GM18858 (cell line): Measurements from ENCODE around the gene POLN.

Experiments used
- ATAC-seq: cut with Tn5 transposase; IDR thresholded peaks from one replicate; pipeline ENCODE4 v1.9.1; 2021; ENCODE audit not compliant: unreplicated experiment

The POLN gene

GRCh38 chr4:2072971-2073807, 168.7 kb downstream of the POLN start:
- ATAC-seq = no peak

- ATAC-seq = no peak
These were observed 169.7 kb downstream of the POLN start for GRCh38 chr4:2071912-2072867.

GRCh38 chr4:2071252-2071911, 170.5 kb downstream of the POLN start:
- ATAC-seq = no peak

GRCh38 chr4:2070421-2071251, 171.3 kb downstream of the POLN start:
- ATAC-seq = no peak

- no peak for ATAC-seq
These were observed 171.9 kb downstream of the POLN start for GRCh38 chr4:2069986-2070385.

- ATAC-seq = no peak
These were observed 172.6 kb downstream of the POLN start for GRCh38 chr4:2069161-2069971.

- ATAC-seq = no peak
These were observed 173.4 kb downstream of the POLN start for GRCh38 chr4:2068566-2068965.

GRCh38 chr4:2068198-2068470, 173.8 kb downstream of the POLN start:
- ATAC-seq = no peak

GRCh38 chr4:2067446-2068197, 174.3 kb downstream of the POLN start:
- no peak for ATAC-seq

GRCh38 chr4:2066571-2067445, 175.1 kb downstream of the POLN start:
- no peak for ATAC-seq

GRCh38 chr4:2066011-2066551, 175.8 kb downstream of the POLN start:
- ATAC-seq = no peak

GRCh38 chr4:2065106-2065930, 176.6 kb downstream of the POLN start:
- ATAC-seq = no peak

- no peak for ATAC-seq
These were observed 177.5 kb downstream of the POLN start for GRCh38 chr4:2064276-2064991.

- no peak for ATAC-seq
These were observed 178.2 kb downstream of the POLN start for GRCh38 chr4:2063557-2064275.

- ATAC-seq = no peak
These were observed 179.0 kb downstream of the POLN start for GRCh38 chr4:2062808-2063524.
